ENCODE results near the gene KLRC1.
"Not testable (repeated sequence)": the region's sequence is repeated elsewhere in the genome, so short reads cannot be mapped to it uniquely, and the experiment has no call there.

The KLRC1 gene

GRCh38 chr12:10422159-10422558 lies 31.0 kb downstream of the KLRC1 start:
- DNase-seq, result not testable (repeated sequence)

- not testable (repeated sequence) for DNase-seq
These were observed 32.8 kb downstream of the KLRC1 start, which contains the start of gene KLRC3 for GRCh38 chr12:10420334-10420733. Gene KLRC3 (minus strand): TSS chr12:10420595. CDS start chr12:10420550, 45 bp downstream.

GRCh38 chr12:10409392-10409791 lies 43.8 kb downstream of the KLRC1 start, which contains the start of gene KLRC4:
Gene KLRC4 (minus strand): TSS chr12:10409757. CDS start chr12:10409575, 182 bp downstream.
- no peak for DNase-seq

- no peak for DNase-seq
These were observed 44.3 kb downstream of the KLRC1 start for GRCh38 chr12:10408842-10409241.

GRCh38 chr12:10406725-10407124 lies 46.5 kb downstream of the KLRC1 start:
- DNase-seq, result no peak

- no peak for DNase-seq
These were observed 47.9 kb downstream of the KLRC1 start for GRCh38 chr12:10405294-10405693.

GRCh38 chr12:10404798-10405197 lies 48.4 kb downstream of the KLRC1 start:
- DNase-seq, result no peak

- no peak for DNase-seq
These were observed 52.3 kb downstream of the KLRC1 start for GRCh38 chr12:10400829-10401228.

GRCh38 chr12:10398168-10398567 lies 55.0 kb downstream of the KLRC1 start:
- DNase-seq, result no peak

GRCh38 chr12:10397296-10397695 lies 55.9 kb downstream of the KLRC1 start:
- no peak for DNase-seq

GRCh38 chr12:10396176-10396575 lies 57.0 kb downstream of the KLRC1 start:
- DNase-seq, result not testable (repeated sequence)
